NB4 (cell line): ENCODE data around the gene KRT72.

ENCODE experiments used
- MYC ChIP-seq: IDR thresholded peaks from 2 replicates; pipeline ENCODE4 v1.6.1; 2011; ENCODE audit warnings: low read depth, low read length
- POLR2A ChIP-seq: IDR thresholded peaks from 2 replicates; pipeline ENCODE4 v1.6.1; 2011; ENCODE audit warnings: mild to moderate bottlenecking; ENCODE audit not compliant: insufficient read length; ENCODE audit errors: extremely low read depth
- TF ChIP-seq, protein P1 (sequence below): IDR thresholded peaks from one replicate; pipeline ENCODE4 v1.5.1; 2012; ENCODE audit warnings: low read depth, low read length
- TF ChIP-seq, protein P2 (sequence below): IDR thresholded peaks from 2 replicates; pipeline ENCODE4 v1.6.1; 2011; ENCODE audit warnings: low read depth, low read length

GRCh38 chr12:52648012-52648550, 46.8 kb upstream of the KRT72 start:
- TF ChIP-seq, protein P1, sequence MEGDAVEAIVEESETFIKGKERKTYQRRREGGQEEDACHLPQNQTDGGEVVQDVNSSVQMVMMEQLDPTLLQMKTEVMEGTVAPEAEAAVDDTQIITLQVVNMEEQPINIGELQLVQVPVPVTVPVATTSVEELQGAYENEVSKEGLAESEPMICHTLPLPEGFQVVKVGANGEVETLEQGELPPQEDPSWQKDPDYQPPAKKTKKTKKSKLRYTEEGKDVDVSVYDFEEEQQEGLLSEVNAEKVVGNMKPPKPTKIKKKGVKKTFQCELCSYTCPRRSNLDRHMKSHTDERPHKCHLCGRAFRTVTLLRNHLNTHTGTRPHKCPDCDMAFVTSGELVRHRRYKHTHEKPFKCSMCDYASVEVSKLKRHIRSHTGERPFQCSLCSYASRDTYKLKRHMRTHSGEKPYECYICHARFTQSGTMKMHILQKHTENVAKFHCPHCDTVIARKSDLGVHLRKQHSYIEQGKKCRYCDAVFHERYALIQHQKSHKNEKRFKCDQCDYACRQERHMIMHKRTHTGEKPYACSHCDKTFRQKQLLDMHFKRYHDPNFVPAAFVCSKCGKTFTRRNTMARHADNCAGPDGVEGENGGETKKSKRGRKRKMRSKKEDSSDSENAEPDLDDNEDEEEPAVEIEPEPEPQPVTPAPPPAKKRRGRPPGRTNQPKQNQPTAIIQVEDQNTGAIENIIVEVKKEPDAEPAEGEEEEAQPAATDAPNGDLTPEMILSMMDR = no peak
- TF ChIP-seq POLR2A (no peak), MYC (no peak)
- TF ChIP-seq, protein P2, sequence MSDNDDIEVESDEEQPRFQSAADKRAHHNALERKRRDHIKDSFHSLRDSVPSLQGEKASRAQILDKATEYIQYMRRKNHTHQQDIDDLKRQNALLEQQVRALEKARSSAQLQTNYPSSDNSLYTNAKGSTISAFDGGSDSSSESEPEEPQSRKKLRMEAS = no peak
